GM18868 (cell line): Measurements from ENCODE around the gene CUL7.
"Not testable (repeated sequence)": the region's sequence is repeated elsewhere in the genome, so short reads cannot be mapped to it uniquely, and the experiment has no call there.

ENCODE experiments used
- ATAC-seq: cut with Tn5 transposase; IDR thresholded peaks from one replicate; pipeline ENCODE4 v1.9.1; 2021; ENCODE audit warnings: mild to moderate bottlenecking, moderate library complexity; ENCODE audit not compliant: unreplicated experiment

Gene CUL7

GRCh38 chr6:43053545-43054205, at the start of gene CUL7:
CUL7 (minus strand) TSS chr6:43053851; CDS start chr6:43052788, 1,063 bp downstream.
- ATAC-seq: peak; percentile 93

GRCh38 chr6:43101497-43101896, 47.8 kb upstream of the CUL7 start:
- no peak for ATAC-seq

- ATAC-seq: no peak
Measured at GRCh38 chr6:43097502-43097901, 43.9 kb upstream of the CUL7 start.

GRCh38 chr6:43097098-43097489, 43.4 kb upstream of the CUL7 start:
- no peak for ATAC-seq

GRCh38 chr6:43096451-43097097, 42.9 kb upstream of the CUL7 start:
- ATAC-seq: no peak

- ATAC-seq: no peak
Measured at GRCh38 chr6:43095939-43096338, 42.3 kb upstream of the CUL7 start.

GRCh38 chr6:43093436-43094289, 40.0 kb upstream of the CUL7 start:
- no peak for ATAC-seq

GRCh38 chr6:43092635-43093034, 39.0 kb upstream of the CUL7 start:
- ATAC-seq: no peak

- ATAC-seq: no peak
Measured at GRCh38 chr6:43091436-43091991, 37.9 kb upstream of the CUL7 start.

- ATAC-seq: no peak
Measured at GRCh38 chr6:43091020-43091419, 37.4 kb upstream of the CUL7 start.

- no peak for ATAC-seq
Measured at GRCh38 chr6:43090559-43090956, 36.9 kb upstream of the CUL7 start.

GRCh38 chr6:43089874-43090558, 36.4 kb upstream of the CUL7 start:
- no peak for ATAC-seq

GRCh38 chr6:43089467-43089866, 35.8 kb upstream of the CUL7 start:
- ATAC-seq: no peak

GRCh38 chr6:43088654-43089056, 35.0 kb upstream of the CUL7 start:
- ATAC-seq: no peak

GRCh38 chr6:43086022-43086658, 32.5 kb upstream of the CUL7 start:
- ATAC-seq: peak; percentile 80

- no peak for ATAC-seq
Measured at GRCh38 chr6:43082806-43083655, 29.4 kb upstream of the CUL7 start.

- not testable (repeated sequence) for ATAC-seq
Measured at GRCh38 chr6:43081922-43082321, 28.3 kb upstream of the CUL7 start.

GRCh38 chr6:43081043-43081442, 27.4 kb upstream of the CUL7 start:
- no peak for ATAC-seq

GRCh38 chr6:43078691-43079090, 25.0 kb upstream of the CUL7 start:
- ATAC-seq: no peak
